ENCODE results near the gene RSPRY1. TPM values are rescaled to one million over a fixed set of nuclear protein-coding genes. Genes with fewer than 3 reads are reported as not detected.

RSPRY1 gene
- total RNA-seq, 1 donor from 2014 or later: 63.7 TPM

- Mint-ChIP-seq H3K36me3 (ENCODE audit: insufficient read depth) (peaks cover 22% of the 10 kb centered on the region), H3K4me1 (ENCODE audit: low read depth) (no peaks in the 10 kb centered on the region), H3K27me3 (no peaks in the 10 kb centered on the region), H3K4me3 (ENCODE audit: low read depth) (no peak overlapping the region), H3K9me3 (ENCODE audit: low read depth) (no peaks in the 10 kb centered on the region), H3K27ac (no peak overlapping the region)
- no peak for DNase-seq (ENCODE audit: low spot score, unreplicated experiment)
- TF ChIP-seq CTCF (IDR thresholded peaks at IDR 0.05; ENCODE audit: unreplicated experiment): no peak
Observed at GRCh38 chr16:57224651-57225335, 38.7 kb downstream of the RSPRY1 start.

GRCh38 chr16:57225978-57226377 is 39.8 kb downstream of the RSPRY1 start:
- no peaks in the 10 kb centered on the region for H3K9me3 Mint-ChIP-seq (ENCODE audit: low read depth)
- H3K36me3 Mint-ChIP-seq (ENCODE audit: insufficient read depth): peaks cover 13% of the 10 kb centered on the region

GRCh38 chr16:57226701-57227621 is 40.8 kb downstream of the RSPRY1 start:
- Mint-ChIP-seq H3K9me3 (ENCODE audit: low read depth) (no peaks in the 10 kb centered on the region), H3K27me3 (no peaks in the 10 kb centered on the region), H3K4me1 (ENCODE audit: low read depth) (no peaks in the 10 kb centered on the region), H3K36me3 (ENCODE audit: insufficient read depth) (peaks cover 13% of the 10 kb centered on the region), H3K27ac (no peak overlapping the region), H3K4me3 (ENCODE audit: low read depth) (no peak overlapping the region)
- no peak for DNase-seq (ENCODE audit: low spot score, unreplicated experiment)
- TF ChIP-seq CTCF (IDR thresholded peaks at IDR 0.05; ENCODE audit: unreplicated experiment): no peak

More at GRCh38 chr16:57225978-57226377, 39.8 kb downstream of the RSPRY1 start:
- Mint-ChIP-seq H3K4me3 (ENCODE audit: low read depth) (no peak overlapping the region), H3K27ac (no peak overlapping the region), H3K27me3 (no peaks in the 10 kb centered on the region), H3K4me1 (ENCODE audit: low read depth) (no peaks in the 10 kb centered on the region)
- no peak for DNase-seq (ENCODE audit: low spot score, unreplicated experiment)
- TF ChIP-seq CTCF (IDR thresholded peaks at IDR 0.05; ENCODE audit: unreplicated experiment): no peak

GRCh38 chr16:57229079-57229478 is 43.0 kb downstream of the RSPRY1 start:
- Mint-ChIP-seq H3K27me3 (no peaks in the 10 kb centered on the region), H3K4me1 (ENCODE audit: low read depth) (no peaks in the 10 kb centered on the region), H3K27ac (no peak overlapping the region), H3K4me3 (ENCODE audit: low read depth) (no peak overlapping the region), H3K9me3 (ENCODE audit: low read depth) (no peaks in the 10 kb centered on the region), H3K36me3 (ENCODE audit: insufficient read depth) (peaks cover 17% of the 10 kb centered on the region)
- no peak for DNase-seq (ENCODE audit: low spot score, unreplicated experiment)
- no peak for TF ChIP-seq CTCF (IDR thresholded peaks at IDR 0.05; ENCODE audit: unreplicated experiment)

- peaks cover 32% of the 10 kb centered on the region for H3K36me3 Mint-ChIP-seq (ENCODE audit: insufficient read depth)
- no peaks in the 10 kb centered on the region for H3K27me3 Mint-ChIP-seq
- no peak overlapping the region for H3K4me3 Mint-ChIP-seq (ENCODE audit: low read depth)
Observed at GRCh38 chr16:57231821-57232350, 45.8 kb downstream of the RSPRY1 start.

More at GRCh38 chr16:57231821-57232350, 45.8 kb downstream of the RSPRY1 start:
- TF ChIP-seq CTCF (IDR thresholded peaks at IDR 0.05; ENCODE audit: unreplicated experiment): no peak
- H3K27ac Mint-ChIP-seq: no peak overlapping the region
- H3K9me3 Mint-ChIP-seq (ENCODE audit: low read depth): no peaks in the 10 kb centered on the region
- no peaks in the 10 kb centered on the region for H3K4me1 Mint-ChIP-seq (ENCODE audit: low read depth)
- DNase-seq (ENCODE audit: low spot score, unreplicated experiment): no peak
